ENCODE measurements around the gene KAT8. TPM values are rescaled to one million over a fixed set of nuclear protein-coding genes. Genes with fewer than 3 reads are reported as not detected.

Gene KAT8
- total and polyA plus RNA-seq, 2 of the 13 experiments (the other 11 are each of a cell fraction or from before 2014, with no cell fraction given) = 79.0 to 84.2 TPM

DNA sequence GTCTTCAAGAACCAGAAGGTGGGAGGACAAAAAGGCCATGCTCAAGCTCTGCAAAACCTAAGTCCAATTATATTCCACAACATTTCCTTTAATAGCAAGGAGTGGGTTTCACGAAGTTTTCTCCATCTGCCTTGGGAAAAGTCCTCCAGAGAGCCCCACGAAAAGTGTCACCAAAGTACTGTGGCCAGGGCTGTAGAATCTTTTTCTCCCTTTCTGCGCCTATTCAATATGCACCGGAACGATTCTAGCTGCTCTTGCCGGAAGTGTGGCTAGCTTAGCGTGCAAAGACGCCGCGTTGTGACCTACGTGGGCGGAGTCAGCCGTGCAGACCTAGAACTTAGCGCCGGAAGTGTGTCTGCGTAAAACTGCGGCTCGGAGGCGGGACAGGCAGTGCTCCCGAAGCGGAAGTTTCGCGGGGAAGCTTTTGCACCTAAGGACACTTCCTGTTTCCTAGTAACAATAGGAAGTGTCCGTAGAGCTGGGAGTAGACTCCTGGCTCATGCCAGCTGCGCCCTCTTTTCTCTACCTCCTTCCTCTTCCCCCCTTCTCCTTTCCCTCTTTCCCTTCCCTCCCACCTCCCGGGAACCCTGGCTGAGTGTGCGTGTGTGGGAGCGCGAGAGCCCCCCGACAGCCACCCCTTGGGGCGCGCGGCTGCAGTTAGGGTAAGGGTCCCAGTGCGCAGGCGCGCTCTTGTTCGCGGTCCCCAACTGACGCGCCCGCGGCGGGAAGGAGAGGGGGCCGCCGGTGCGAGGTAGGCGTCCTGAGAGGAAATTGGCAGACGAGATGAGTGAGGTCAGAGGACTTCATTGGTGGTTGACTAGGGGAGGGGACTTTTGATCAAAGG, 43.3 kb upstream of the KAT8 start, which contains the start of the genes ZNF646 and ZNF668 (continued):
- TF ChIP-seq, protein P1, sequence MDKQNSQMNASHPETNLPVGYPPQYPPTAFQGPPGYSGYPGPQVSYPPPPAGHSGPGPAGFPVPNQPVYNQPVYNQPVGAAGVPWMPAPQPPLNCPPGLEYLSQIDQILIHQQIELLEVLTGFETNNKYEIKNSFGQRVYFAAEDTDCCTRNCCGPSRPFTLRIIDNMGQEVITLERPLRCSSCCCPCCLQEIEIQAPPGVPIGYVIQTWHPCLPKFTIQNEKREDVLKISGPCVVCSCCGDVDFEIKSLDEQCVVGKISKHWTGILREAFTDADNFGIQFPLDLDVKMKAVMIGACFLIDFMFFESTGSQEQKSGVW (CRISPR knock-in tag; IDR thresholded peaks at IDR 0.05; ENCODE audit: borderline replicate concordance) = no peak
- peak; percentile 61; the same call in 1 of the 2 replicates for TF ChIP-seq ZBTB3 (CRISPR knock-in tag; IDR thresholded peaks at IDR 0.05; ENCODE audit: borderline replicate concordance, low read depth)
- no peak for TF ChIP-seq HNRNPH1 (optimal IDR thresholded peaks at IDR 0.05; ENCODE audit: low read depth, low read length)
- no peak; the same call in 1 of the 2 replicates for TF ChIP-seq ZNF776 (CRISPR knock-in tag; IDR thresholded peaks at IDR 0.05)
- no peak for TF ChIP-seq HOXA7 (CRISPR knock-in tag; IDR thresholded peaks at IDR 0.05)
- TF ChIP-seq, protein P2, sequence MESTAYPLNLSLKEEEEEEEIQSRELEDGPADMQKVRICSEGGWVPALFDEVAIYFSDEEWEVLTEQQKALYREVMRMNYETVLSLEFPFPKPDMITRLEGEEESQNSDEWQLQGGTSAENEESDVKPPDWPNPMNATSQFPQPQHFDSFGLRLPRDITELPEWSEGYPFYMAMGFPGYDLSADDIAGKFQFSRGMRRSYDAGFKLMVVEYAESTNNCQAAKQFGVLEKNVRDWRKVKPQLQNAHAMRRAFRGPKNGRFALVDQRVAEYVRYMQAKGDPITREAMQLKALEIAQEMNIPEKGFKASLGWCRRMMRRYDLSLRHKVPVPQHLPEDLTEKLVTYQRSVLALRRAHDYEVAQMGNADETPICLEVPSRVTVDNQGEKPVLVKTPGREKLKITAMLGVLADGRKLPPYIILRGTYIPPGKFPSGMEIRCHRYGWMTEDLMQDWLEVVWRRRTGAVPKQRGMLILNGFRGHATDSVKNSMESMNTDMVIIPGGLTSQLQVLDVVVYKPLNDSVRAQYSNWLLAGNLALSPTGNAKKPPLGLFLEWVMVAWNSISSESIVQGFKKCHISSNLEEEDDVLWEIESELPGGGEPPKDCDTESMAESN (CRISPR knock-in tag; conservative IDR thresholded peaks at IDR 0.05) = peak; percentile 55; the same call in 1 of the 2 replicates
- TF ChIP-seq, protein P3, sequence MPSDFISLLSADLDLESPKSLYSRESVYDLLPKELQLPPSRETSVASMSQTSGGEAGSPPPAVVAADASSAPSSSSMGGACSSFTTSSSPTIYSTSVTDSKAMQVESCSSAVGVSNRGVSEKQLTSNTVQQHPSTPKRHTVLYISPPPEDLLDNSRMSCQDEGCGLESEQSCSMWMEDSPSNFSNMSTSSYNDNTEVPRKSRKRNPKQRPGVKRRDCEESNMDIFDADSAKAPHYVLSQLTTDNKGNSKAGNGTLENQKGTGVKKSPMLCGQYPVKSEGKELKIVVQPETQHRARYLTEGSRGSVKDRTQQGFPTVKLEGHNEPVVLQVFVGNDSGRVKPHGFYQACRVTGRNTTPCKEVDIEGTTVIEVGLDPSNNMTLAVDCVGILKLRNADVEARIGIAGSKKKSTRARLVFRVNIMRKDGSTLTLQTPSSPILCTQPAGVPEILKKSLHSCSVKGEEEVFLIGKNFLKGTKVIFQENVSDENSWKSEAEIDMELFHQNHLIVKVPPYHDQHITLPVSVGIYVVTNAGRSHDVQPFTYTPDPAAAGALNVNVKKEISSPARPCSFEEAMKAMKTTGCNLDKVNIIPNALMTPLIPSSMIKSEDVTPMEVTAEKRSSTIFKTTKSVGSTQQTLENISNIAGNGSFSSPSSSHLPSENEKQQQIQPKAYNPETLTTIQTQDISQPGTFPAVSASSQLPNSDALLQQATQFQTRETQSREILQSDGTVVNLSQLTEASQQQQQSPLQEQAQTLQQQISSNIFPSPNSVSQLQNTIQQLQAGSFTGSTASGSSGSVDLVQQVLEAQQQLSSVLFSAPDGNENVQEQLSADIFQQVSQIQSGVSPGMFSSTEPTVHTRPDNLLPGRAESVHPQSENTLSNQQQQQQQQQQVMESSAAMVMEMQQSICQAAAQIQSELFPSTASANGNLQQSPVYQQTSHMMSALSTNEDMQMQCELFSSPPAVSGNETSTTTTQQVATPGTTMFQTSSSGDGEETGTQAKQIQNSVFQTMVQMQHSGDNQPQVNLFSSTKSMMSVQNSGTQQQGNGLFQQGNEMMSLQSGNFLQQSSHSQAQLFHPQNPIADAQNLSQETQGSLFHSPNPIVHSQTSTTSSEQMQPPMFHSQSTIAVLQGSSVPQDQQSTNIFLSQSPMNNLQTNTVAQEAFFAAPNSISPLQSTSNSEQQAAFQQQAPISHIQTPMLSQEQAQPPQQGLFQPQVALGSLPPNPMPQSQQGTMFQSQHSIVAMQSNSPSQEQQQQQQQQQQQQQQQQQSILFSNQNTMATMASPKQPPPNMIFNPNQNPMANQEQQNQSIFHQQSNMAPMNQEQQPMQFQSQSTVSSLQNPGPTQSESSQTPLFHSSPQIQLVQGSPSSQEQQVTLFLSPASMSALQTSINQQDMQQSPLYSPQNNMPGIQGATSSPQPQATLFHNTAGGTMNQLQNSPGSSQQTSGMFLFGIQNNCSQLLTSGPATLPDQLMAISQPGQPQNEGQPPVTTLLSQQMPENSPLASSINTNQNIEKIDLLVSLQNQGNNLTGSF (CRISPR knock-in tag; IDR thresholded peaks at IDR 0.05) = 0 out of 2 replicates have a peak, but pooled peaks have one; percentile 13
- TF ChIP-seq RAD21 (CRISPR knock-in tag; IDR thresholded peaks at IDR 0.05) = peak; percentile 71
- TF ChIP-seq HIVEP1 (CRISPR knock-in tag; IDR thresholded peaks at IDR 0.05) = peak; percentile 82
- TF ChIP-seq, protein P4, sequence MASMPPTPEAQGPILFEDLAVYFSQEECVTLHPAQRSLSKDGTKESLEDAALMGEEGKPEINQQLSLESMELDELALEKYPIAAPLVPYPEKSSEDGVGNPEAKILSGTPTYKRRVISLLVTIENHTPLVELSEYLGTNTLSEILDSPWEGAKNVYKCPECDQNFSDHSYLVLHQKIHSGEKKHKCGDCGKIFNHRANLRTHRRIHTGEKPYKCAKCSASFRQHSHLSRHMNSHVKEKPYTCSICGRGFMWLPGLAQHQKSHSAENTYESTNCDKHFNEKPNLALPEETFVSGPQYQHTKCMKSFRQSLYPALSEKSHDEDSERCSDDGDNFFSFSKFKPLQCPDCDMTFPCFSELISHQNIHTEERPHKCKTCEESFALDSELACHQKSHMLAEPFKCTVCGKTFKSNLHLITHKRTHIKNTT (CRISPR knock-in tag; IDR thresholded peaks at IDR 0.05) = no peak
- TF ChIP-seq ZFP62 (CRISPR knock-in tag; IDR thresholded peaks at IDR 0.05) = no peak
- TF ChIP-seq ZNF335 (CRISPR knock-in tag; IDR thresholded peaks at IDR 0.05) = peak; percentile 89
- TF ChIP-seq ZNF460 (CRISPR knock-in tag; IDR thresholded peaks at IDR 0.05; ENCODE audit: borderline replicate concordance) = no peak
- no peak for TF ChIP-seq ZNF749 (CRISPR knock-in tag; IDR thresholded peaks at IDR 0.05; ENCODE audit: borderline replicate concordance)
- TF ChIP-seq SAFB2 (CRISPR knock-in tag; IDR thresholded peaks at IDR 0.05; ENCODE audit: borderline replicate concordance, low read depth) = no peak; the same call in 1 of the 2 replicates
- TF ChIP-seq ELF1 (CRISPR knock-in tag; IDR thresholded peaks at IDR 0.05) = peak; percentile 97
- TF ChIP-seq PLRG1 (conservative IDR thresholded peaks at IDR 0.05) = no peak
- TF ChIP-seq ZNF562 (CRISPR knock-in tag; IDR thresholded peaks at IDR 0.05; ENCODE audit: borderline replicate concordance) = no peak

Data from HepG2 (cell line).